Stomach (tissue), 9 donors: Measurements from ENCODE around the gene PLCXD3. TPM values are rescaled to one million over a fixed set of nuclear protein-coding genes. Genes with fewer than 3 reads are reported as not detected.
"Not testable (repeated sequence)": the region's sequence is repeated elsewhere in the genome, so short reads cannot be mapped to it uniquely, and the experiment has no call there.

Experiments used
- DNase-seq, 2 donors: peaks; one replicate each; pipeline versions ENCODE4 v3.0.0 to v3.0.0-alpha.2; 2013 to 2019
- H3K27ac ChIP-seq, 5 donors: fragments of 200-600 bp in 4 of 5; sonication (generic) in 4 of 5; one replicate each; pipeline ENCODE4 v1.5.1; 2013 to 2019; ENCODE audit warnings: mild to moderate bottlenecking in 1 of 5, moderate library complexity in 1 of 5
- H3K27me3 ChIP-seq, 3 donors: fragments of 200-600 bp; sonication (generic); one replicate each; pipeline ENCODE4 v1.5.1; 2017 to 2019; ENCODE audit warnings: mixed run types in 1 of 3
- H3K36me3 ChIP-seq, 4 donors: fragments of 200-600 bp; sonication (generic); 1 replicate in 3 of 4; 2 replicates in 1 of 4; pipeline ENCODE4 v1.5.1; 2016 to 2019
- H3K4me1 ChIP-seq, 4 donors: fragments of 200-600 bp; sonication (generic); one replicate each; pipeline ENCODE4 v1.5.1; 2016 to 2019
- H3K4me3 ChIP-seq, 4 donors: fragments of 200-600 bp; sonication (generic) in 3 of 4; one replicate each; pipeline ENCODE4 v1.5.1; 2016 to 2019; ENCODE audit warnings: mild to moderate bottlenecking in 1 of 4
- H3K9me3 ChIP-seq, 4 donors: fragments of 200-600 bp; sonication (generic); one replicate each; pipeline ENCODE4 v1.5.1; 2016 to 2019
- CTCF ChIP-seq, 7 experiments: fragments of 450-650 bp in 4 of 7; fragments of 200-600 bp in 3 of 7; sonication (generic) in 3 of 7; IDR thresholded peaks; one replicate each; pipeline ENCODE4 v1.5.1; 2016 to 2019; ENCODE audit warnings: antibody characterized with exemption in 7 of 7, control low read depth in 2 of 7, mild to moderate bottlenecking in 1 of 7
- EP300 ChIP-seq: sonication (generic); formaldehyde crosslinking; IDR thresholded peaks from one replicate; pipeline ENCODE4 v1.6.1; 2017; ENCODE audit warnings: antibody characterized with exemption
- POLR2A ChIP-seq, 4 donors: fragments of 450-650 bp; IDR thresholded peaks; one replicate each; pipeline ENCODE4 v1.6.1; 2016; ENCODE audit warnings: antibody characterized with exemption in 4 of 4, control low read depth in 2 of 4, mild to moderate bottlenecking in 1 of 4, moderate library complexity in 1 of 4
- POLR2AphosphoS5 ChIP-seq, 3 donors: sonication (generic); formaldehyde crosslinking; IDR thresholded peaks; one replicate each; pipeline ENCODE4 v1.6.1; 2016; ENCODE audit warnings: antibody characterized with exemption in 3 of 3
- WGBS, 5 donors: extraction: QIAGEN DNeasy Blood & Tissue Kit in 3 of 5; methylation state at CpG; one replicate each; pipeline versions ENCODE4 v1.1.5 to v1.1.7; 2013 to 2018; 5-methylcytosine and 5-hydroxymethylcytosine counted together
- intact Hi-C: fragments of 100-400 bp; cut with DNase I; formaldehyde crosslinking; loops from one replicate; pipeline ENCODE4 v1.15.1; 2023; ENCODE audit warnings: low total_unique reads
- polyA plus RNA-seq, 3 donors: library from polyadenylated mRNA; stranded (reverse); fragments of 200-250 nt; gene quantifications; one replicate each; pipeline ENCODE4 v1.2.3, GENCODE V29; 2013
- total RNA-seq, 5 donors: library from RNA; depleted of rRNA; stranded (reverse); fragments of >200 nt; gene quantifications; one replicate each; pipeline versions ENCODE4 v1.1.0 to v1.2.3, GENCODE V29; 2014 to 2016
- donor health status: healthy with polysubstance abuse.
- donor health status: Bipolar disorder and iron deficiency.
- donor health status: healthy.

PLCXD3 gene
- total and polyA plus RNA-seq, 8 donors: 1.2 to 3.5 (median 2.6) TPM; not detected in 1

DNA sequence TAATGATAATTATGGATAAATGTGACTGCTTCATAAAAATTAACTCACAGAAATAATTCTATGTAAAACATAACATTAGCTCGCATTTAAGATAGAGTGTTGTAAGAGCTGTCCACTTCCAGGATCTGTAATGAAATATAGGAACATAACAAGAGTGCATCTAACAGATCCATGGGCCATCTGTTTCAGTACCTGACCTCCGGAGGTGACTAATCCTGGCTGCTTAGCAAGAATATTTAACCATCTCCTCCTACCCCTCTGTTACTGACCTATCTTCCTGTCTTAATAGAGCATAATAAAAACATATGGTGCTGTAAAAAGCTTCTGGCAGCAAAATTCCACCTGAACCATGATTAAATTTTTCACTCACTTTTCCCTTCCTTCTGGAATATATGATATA lies 7.1 kb downstream of the PLCXD3 start:
- Histone ChIP-seq H3K4me3 (no peak overlapping the region), H3K4me1 (no peaks in the 10 kb centered on the region), H3K27me3 (no peaks in the 10 kb centered on the region), H3K27ac (no peak overlapping the region), H3K9me3 (no peaks in the 10 kb centered on the region), H3K36me3 (no peaks in the 10 kb centered on the region)
- no peak for DNase-seq
- TF ChIP-seq POLR2AphosphoS5 (IDR thresholded peaks at IDR 0.05) (no peak), POLR2A (IDR thresholded peaks at IDR 0.05) (no peak), CTCF (IDR thresholded peaks at IDR 0.05) (no peak), EP300 (no peak)
- intact Hi-C loops: no loop called here
- 70 to 83% (median 79%) methylated on average over 2 of the region's 2 CpGs for WGBS, 5 donors

GRCh38 chr5:41493490-41494126 lies 16.8 kb downstream of the PLCXD3 start:
- H3K4me1 ChIP-seq, intact Hi-C loops, H3K27ac ChIP-seq, H3K36me3 ChIP-seq, DNase-seq, H3K9me3 ChIP-seq, H3K4me3 ChIP-seq, H3K27me3 ChIP-seq: not testable (repeated sequence)
- WGBS, 5 donors: 87 to 90% (median 90%) methylated on average over 22 to 24 of the region's 24 CpGs

DNA sequence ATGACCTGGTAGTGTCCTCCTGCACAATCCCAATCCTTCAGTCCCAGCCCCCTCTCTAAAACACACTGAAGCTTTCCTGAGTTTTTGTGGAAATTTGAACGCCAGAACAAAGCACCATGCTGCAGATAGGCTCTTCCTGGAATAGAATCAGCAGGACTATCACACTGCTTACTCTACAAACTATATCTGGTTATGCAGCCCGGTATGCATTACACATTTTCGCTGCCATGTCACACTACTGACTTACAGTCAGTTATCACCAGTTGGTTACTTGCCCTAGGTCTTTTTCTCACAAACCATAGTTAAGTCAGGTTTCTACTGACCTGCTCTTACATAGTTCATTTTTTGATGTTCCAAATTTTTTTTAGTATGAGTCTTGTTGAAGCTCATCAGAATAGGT lies 24.9 kb downstream of the PLCXD3 start:
- intact Hi-C loops: no loop called here
- Histone ChIP-seq H3K4me1 (no peaks in the 10 kb centered on the region), H3K36me3 (no peaks in the 10 kb centered on the region), H3K27ac (no peak overlapping the region), H3K4me3 (no peak overlapping the region), H3K27me3 (no peaks in the 10 kb centered on the region), H3K9me3 (no peaks in the 10 kb centered on the region)
- no peak for DNase-seq
- TF ChIP-seq POLR2AphosphoS5 (IDR thresholded peaks at IDR 0.05) (no peak), CTCF (IDR thresholded peaks at IDR 0.05) (no peak), EP300 (no peak), POLR2A (IDR thresholded peaks at IDR 0.05) (no peak)
- WGBS, 5 donors: 82 to 91% (median 84%) methylated on average over 3 of the region's 3 CpGs

GRCh38 chr5:41482715-41483114 lies 27.7 kb downstream of the PLCXD3 start:
- intact Hi-C loops: no loop called here
- no peak overlapping the region for H3K4me3 ChIP-seq
- no peak overlapping the region for H3K27ac ChIP-seq
- H3K4me1 ChIP-seq: no peaks in the 10 kb centered on the region
- H3K27me3 ChIP-seq: no peaks in the 10 kb centered on the region
- H3K36me3 ChIP-seq: no peaks in the 10 kb centered on the region
- no peaks in the 10 kb centered on the region for H3K9me3 ChIP-seq
- no peak for TF ChIP-seq CTCF (IDR thresholded peaks at IDR 0.05)
- WGBS, 5 donors: 34 to 56% (median 50%) methylated on average over 2 of the region's 2 CpGs
- DNase-seq: no peak

GRCh38 chr5:41482173-41482572 lies 28.2 kb downstream of the PLCXD3 start:
- TF ChIP-seq POLR2AphosphoS5 (IDR thresholded peaks at IDR 0.05) (no peak), EP300 (no peak)
- Histone ChIP-seq H3K4me3 (no peak overlapping the region), H3K27me3 (no peaks in the 10 kb centered on the region), H3K36me3 (no peaks in the 10 kb centered on the region), H3K4me1 (no peaks in the 10 kb centered on the region), H3K9me3 (no peaks in the 10 kb centered on the region), H3K27ac (no peak overlapping the region)
- 26 to 70% (median 61%) methylated on average over 6 of the region's 6 CpGs for WGBS, 5 donors
- no peak for DNase-seq
- intact Hi-C loops: no loop called here

- H3K4me3 ChIP-seq, intact Hi-C loops, DNase-seq, H3K27me3 ChIP-seq, H3K36me3 ChIP-seq, H3K27ac ChIP-seq, H3K4me1 ChIP-seq: not testable (repeated sequence)
- H3K9me3 ChIP-seq: peaks cover 0 to 35% (median 25%) of the 10 kb centered on the region in 4 donors
- whole genome bisulfite sequencing, 5 donors: no CpG with 5 or more reads among the region's 1 CpG
Measured at GRCh38 chr5:41471571-41472208, 38.7 kb downstream of the PLCXD3 start.
